SU-DHL-6 (cell line): ENCODE data around the gene KRTAP10-4.

ENCODE experiments used
- CTCF ChIP-seq: fragments of 200-600 bp; sonication (generic); IDR thresholded peaks from one replicate; pipeline ENCODE4 v1.5.1; 2017; ENCODE audit warnings: antibody characterized with exemption, mild to moderate bottlenecking, low read length, moderate library complexity; ENCODE audit not compliant: insufficient read depth, poor library complexity, severe bottlenecking
- EZH2phosphoT487 ChIP-seq: fragments of 200-600 bp; sonication (generic), shearing (Covaris generic); conservative IDR thresholded peaks from 2 replicates; pipeline ENCODE4 v1.6.1; 2018; ENCODE audit warnings: mild to moderate bottlenecking, antibody characterized with exemption, low read length, moderate library complexity, mixed read lengths

- TF ChIP-seq CTCF, result no peak
- no peak for TF ChIP-seq EZH2phosphoT487
Measured at GRCh38 chr21:44575307-44576024, 1.9 kb downstream of the KRTAP10-4 start.
